ENCODE data around the gene GPANK1. TPM values are rescaled to one million over a fixed set of nuclear protein-coding genes. Genes with fewer than 3 reads are reported as not detected.

Gene GPANK1
- total and polyA plus RNA-seq, 9 of the 15 experiments (the other 6 are each of a cell fraction or from before 2014, with no cell fraction given), result 32.2 to 111 (median 46.3) TPM

DNA sequence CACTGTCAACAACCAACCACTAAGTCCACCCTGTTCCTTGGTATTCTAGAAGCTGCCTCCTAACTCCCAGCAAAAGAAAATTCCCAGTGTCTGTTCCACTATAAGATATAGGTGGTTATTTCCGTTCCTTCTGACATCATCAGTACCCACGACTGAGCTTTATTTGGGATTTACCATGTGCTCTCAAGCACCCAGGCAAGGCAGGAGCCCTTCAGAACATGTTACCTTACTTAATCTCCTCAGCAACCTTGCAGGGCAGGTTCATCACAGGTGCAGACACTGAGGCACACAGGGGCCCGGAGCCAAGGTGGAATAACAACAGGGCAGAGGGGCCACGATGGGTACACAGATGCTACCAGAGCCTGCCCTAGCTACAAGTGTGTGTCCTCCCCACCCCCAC lies 27.6 kb upstream of the GPANK1 start:
- H3K9ac ChIP-seq (ENCODE audit: insufficient read depth in 1 of 2, low read depth in 2 of 2, low read length in 2 of 2), result peak overlapping the region in 1 of 2 experiments; percentile 62; a peak in 2 of 4 replicates
- no peaks in the 10 kb centered on the region for H3K9me3 ChIP-seq (replicated peaks; ENCODE audit: control insufficient read depth, insufficient read depth, low read depth, low read length)
- WGBS (ENCODE audit: insufficient coverage, low coverage, missing lambda C conversion rate), result 70% methylated on average over 4 of the region's 4 CpGs
- no peak overlapping the region for H3K4me3 ChIP-seq
- FAIRE-seq (no peak), DNase-seq (ENCODE audit: extremely low read depth in 1 of 4, low spot score in 3 of 4) (no peak), ATAC-seq (no peak)
- H4K20me1 ChIP-seq (replicated peaks; ENCODE audit: control insufficient read depth, insufficient read depth, low read length), result no peaks in the 10 kb centered on the region
- in situ Hi-C loops (cut with MboI), result no loop called here
- H3K79me2 ChIP-seq (ENCODE audit: control insufficient read depth, insufficient read depth, low read length), result 0 out of 3 replicates have a peak, but pooled peaks cover under 1% of the 10 kb centered on the region
- ChIA-PET POLR2A (interaction anchor here (0.6 to 7.1 kb wide), 15 partner anchors 8 to 223 kb away, joined by 3 to 158 read pairs (median 4); partner anchors contain the start of genes ABHD16A, CLIC1, GPANK1 and HSPA1A), CTCF (ENCODE audit: low intra/inter-chr PET ratio) (no interaction called here)
- peaks cover 90% of the 10 kb centered on the region for H3K36me3 ChIP-seq (ENCODE audit: control insufficient read depth, insufficient read depth, low read length)
- BruUV-seq (replicated peaks), result no TSS peak
- H3K4me1 ChIP-seq (replicated peaks in 1 of 2; ENCODE audit: control insufficient read depth in 2 of 2, insufficient read depth in 2 of 2, low read length in 2 of 2), result peaks cover 50 to 52% of the 10 kb centered on the region in 2 experiments
- intact Hi-C loops (cut with micrococcal nuclease), result no loop called here
- H3K4me2 ChIP-seq (ENCODE audit: insufficient read depth, low read length), result no peak overlapping the region
- no peaks in the 10 kb centered on the region for H3K27me3 ChIP-seq (ENCODE audit: control insufficient read depth in 2 of 2, insufficient read depth in 2 of 2, low read length in 2 of 2)
- peak overlapping the region; percentile 3; the same call in 1 of the 3 replicates for H3K27ac ChIP-seq (ENCODE audit: extremely low read depth, low read depth, low read length)
- no peak overlapping the region for H2AFZ ChIP-seq (ENCODE audit: low read depth, low read length)
- no peaks in the 10 kb centered on the region for H3K9me1 ChIP-seq (ENCODE audit: control insufficient read depth, insufficient read depth, low read length)
- TF ChIP-seq PHB (CRISPR knock-in tag; IDR thresholded peaks at IDR 0.05) (no peak), NR4A1 (CRISPR knock-in tag; IDR thresholded peaks at IDR 0.05) (no peak), NR4A1 (tag; IDR thresholded peaks at IDR 0.05) (no peak), SPI1 (IDR thresholded peaks at IDR 0.05; ENCODE audit: borderline replicate concordance, low read depth, low read length) (no peak), KAT7 (CRISPR knock-in tag; IDR thresholded peaks at IDR 0.05; ENCODE audit: borderline replicate concordance) (no peak), MCM7 (IDR thresholded peaks at IDR 0.05) (no peak), ZFPM2 (CRISPR knock-in tag; IDR thresholded peaks at IDR 0.05) (no peak), ZNF316 (IDR thresholded peaks at IDR 0.05) (no peak), HMG20A (CRISPR knock-in tag; conservative IDR thresholded peaks at IDR 0.05) (no peak), KHSRP (IDR thresholded peaks at IDR 0.05) (no peak)
- TF ChIP-seq, protein P1, sequence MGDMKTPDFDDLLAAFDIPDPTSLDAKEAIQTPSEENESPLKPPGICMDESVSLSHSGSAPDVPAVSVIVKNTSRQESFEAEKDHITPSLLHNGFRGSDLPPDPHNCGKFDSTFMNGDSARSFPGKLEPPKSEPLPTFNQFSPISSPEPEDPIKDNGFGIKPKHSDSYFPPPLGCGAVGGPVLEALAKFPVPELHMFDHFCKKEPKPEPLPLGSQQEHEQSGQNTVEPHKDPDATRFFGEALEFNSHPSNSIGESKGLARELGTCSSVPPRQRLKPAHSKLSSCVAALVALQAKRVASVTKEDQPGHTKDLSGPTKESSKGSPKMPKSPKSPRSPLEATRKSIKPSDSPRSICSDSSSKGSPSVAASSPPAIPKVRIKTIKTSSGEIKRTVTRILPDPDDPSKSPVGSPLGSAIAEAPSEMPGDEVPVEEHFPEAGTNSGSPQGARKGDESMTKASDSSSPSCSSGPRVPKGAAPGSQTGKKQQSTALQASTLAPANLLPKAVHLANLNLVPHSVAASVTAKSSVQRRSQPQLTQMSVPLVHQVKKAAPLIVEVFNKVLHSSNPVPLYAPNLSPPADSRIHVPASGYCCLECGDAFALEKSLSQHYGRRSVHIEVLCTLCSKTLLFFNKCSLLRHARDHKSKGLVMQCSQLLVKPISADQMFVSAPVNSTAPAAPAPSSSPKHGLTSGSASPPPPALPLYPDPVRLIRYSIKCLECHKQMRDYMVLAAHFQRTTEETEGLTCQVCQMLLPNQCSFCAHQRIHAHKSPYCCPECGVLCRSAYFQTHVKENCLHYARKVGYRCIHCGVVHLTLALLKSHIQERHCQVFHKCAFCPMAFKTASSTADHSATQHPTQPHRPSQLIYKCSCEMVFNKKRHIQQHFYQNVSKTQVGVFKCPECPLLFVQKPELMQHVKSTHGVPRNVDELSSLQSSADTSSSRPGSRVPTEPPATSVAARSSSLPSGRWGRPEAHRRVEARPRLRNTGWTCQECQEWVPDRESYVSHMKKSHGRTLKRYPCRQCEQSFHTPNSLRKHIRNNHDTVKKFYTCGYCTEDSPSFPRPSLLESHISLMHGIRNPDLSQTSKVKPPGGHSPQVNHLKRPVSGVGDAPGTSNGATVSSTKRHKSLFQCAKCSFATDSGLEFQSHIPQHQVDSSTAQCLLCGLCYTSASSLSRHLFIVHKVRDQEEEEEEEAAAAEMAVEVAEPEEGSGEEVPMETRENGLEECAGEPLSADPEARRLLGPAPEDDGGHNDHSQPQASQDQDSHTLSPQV (IDR thresholded peaks at IDR 0.05), result 0 out of 2 replicates have a peak, but pooled peaks have one; percentile 15
- TF ChIP-seq, protein P2, sequence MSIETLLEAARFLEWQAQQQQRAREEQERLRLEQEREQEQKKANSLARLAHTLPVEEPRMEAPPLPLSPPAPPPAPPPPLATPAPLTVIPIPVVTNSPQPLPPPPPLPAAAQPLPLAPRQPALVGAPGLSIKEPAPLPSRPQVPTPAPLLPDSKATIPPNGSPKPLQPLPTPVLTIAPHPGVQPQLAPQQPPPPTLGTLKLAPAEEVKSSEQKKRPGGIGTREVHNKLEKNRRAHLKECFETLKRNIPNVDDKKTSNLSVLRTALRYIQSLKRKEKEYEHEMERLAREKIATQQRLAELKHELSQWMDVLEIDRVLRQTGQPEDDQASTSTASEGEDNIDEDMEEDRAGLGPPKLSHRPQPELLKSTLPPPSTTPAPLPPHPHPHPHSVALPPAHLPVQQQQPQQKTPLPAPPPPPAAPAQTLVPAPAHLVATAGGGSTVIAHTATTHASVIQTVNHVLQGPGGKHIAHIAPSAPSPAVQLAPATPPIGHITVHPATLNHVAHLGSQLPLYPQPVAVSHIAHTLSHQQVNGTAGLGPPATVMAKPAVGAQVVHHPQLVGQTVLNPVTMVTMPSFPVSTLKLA (conservative IDR thresholded peaks at IDR 0.05), result no peak
- TF ChIP-seq, protein P3, sequence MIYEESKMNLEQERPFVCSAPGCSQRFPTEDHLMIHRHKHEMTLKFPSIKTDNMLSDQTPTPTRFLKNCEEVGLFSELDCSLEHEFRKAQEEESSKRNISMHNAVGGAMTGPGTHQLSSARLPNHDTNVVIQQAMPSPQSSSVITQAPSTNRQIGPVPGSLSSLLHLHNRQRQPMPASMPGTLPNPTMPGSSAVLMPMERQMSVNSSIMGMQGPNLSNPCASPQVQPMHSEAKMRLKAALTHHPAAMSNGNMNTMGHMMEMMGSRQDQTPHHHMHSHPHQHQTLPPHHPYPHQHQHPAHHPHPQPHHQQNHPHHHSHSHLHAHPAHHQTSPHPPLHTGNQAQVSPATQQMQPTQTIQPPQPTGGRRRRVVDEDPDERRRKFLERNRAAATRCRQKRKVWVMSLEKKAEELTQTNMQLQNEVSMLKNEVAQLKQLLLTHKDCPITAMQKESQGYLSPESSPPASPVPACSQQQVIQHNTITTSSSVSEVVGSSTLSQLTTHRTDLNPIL (CRISPR knock-in tag; IDR thresholded peaks at IDR 0.05), result no peak
- TF ChIP-seq, protein P4, sequence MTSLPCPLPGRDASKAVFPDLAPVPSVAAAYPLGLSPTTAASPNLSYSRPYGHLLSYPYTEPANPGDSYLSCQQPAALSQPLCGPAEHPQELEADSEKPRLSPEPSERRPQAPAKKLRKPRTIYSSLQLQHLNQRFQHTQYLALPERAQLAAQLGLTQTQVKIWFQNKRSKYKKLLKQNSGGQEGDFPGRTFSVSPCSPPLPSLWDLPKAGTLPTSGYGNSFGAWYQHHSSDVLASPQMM (CRISPR knock-in tag; IDR thresholded peaks at IDR 0.05), result no peak
